HepG2 (cell line): ENCODE measurements around the gene PKP4. TPM values are rescaled to one million over a fixed set of nuclear protein-coding genes. Genes with fewer than 3 reads are reported as not detected.

ENCODE experiments used
- ATAC-seq: fragments of 200-7000 bp; cut with Tn5 transposase; 3 replicates; pipeline ENCODE4 v1.9.1; 2020; ENCODE audit warnings: mild to moderate bottlenecking, moderate library complexity
- BruUV-seq: library from RNA; stranded (reverse); fragments of 400-500 nt; replicated peaks from 2 replicates; lab custom pipeline; 2021; lab: Mats Ljungman, UMichigan
- CTCF ChIA-PET: fragments of 300-600 bp; formaldehyde crosslinking; extraction: SDS; loops from one replicate; lab custom pipeline; 2021; ENCODE audit warnings: low total read pairs, inconsistent platforms, low intra/inter-chr PET ratio; lab: Yijun Ruan, JAX
- POLR2A ChIA-PET: fragments of 350-600 bp; sonication (Branson Sonifier 250); formaldehyde crosslinking; loops from one replicate; lab custom pipeline; 2020; ENCODE audit warnings: antibody characterized with exemption, inconsistent platforms; lab: Yijun Ruan, JAX
- DNase-seq: peaks from one replicate; pipeline ENCODE4 v3.0.0-alpha.2; 2015; ENCODE audit warnings: low spot score
- FAIRE-seq: peaks from 3 replicates; lab custom pipeline; 2011; peaks lifted over from hg19 to GRCh38; lab: Jason Lieb, UNC
- H2AFZ ChIP-seq: one replicate; pipeline ENCODE4 v1.6.1; 2011; ENCODE audit warnings: low read length, inconsistent platforms
- H3K27ac ChIP-seq: fragments of 300-600 bp; 3 replicates; pipeline ENCODE4 v1.8.0; 2011; ENCODE audit warnings: mixed run types, mild to moderate bottlenecking, mixed read lengths, low read length, inconsistent platforms; ENCODE audit not compliant: insufficient read depth; ENCODE audit errors: extremely low read length
- H3K27me3 ChIP-seq, 2 experiments: fragments of 200-600 bp in 1 of 2; 2 replicates in 1 of 2; 3 replicates in 1 of 2; pipeline versions ENCODE4 v1.6.0 to v1.8.0; 2011; ENCODE audit warnings: low read length in 2 of 2, mild to moderate bottlenecking in 2 of 2, moderate library complexity in 2 of 2, inconsistent platforms in 1 of 2; ENCODE audit not compliant: insufficient read depth in 2 of 2, control insufficient read depth in 1 of 2
- H3K36me3 ChIP-seq, 2 experiments: fragments of 200-600 bp in 1 of 2; replicated peaks in 1 of 2; 2 replicates in 1 of 2; 3 replicates in 1 of 2; pipeline versions ENCODE4 v1.5.1 to v1.8.0; 2011; ENCODE audit warnings: low read length in 2 of 2, inconsistent platforms in 1 of 2; ENCODE audit not compliant: insufficient read depth in 2 of 2, control insufficient read depth in 1 of 2
- H3K4me1 ChIP-seq: 2 replicates; pipeline ENCODE4 v1.5.1; 2012; ENCODE audit warnings: low read length, inconsistent platforms; ENCODE audit not compliant: insufficient read depth
- H3K4me2 ChIP-seq: 2 replicates; pipeline ENCODE4 v1.6.0; 2011; ENCODE audit warnings: low read depth, low read length, inconsistent platforms
- H3K4me3 ChIP-seq, 3 experiments: fragments of 200-600 bp in 1 of 3; sonication (generic), shearing (Covaris generic) in 1 of 3; replicated peaks in 1 of 3; 2 replicates each; pipeline ENCODE4 v1.5.1; 2011 to 2016; ENCODE audit warnings: low read length in 3 of 3, inconsistent platforms in 2 of 3, low read depth in 2 of 3, mild to moderate bottlenecking in 2 of 3, control low read depth in 1 of 3, mixed read lengths in 1 of 3; ENCODE audit not compliant: insufficient read depth in 1 of 3
- H3K79me2 ChIP-seq: one replicate; pipeline ENCODE4 v1.6.1; 2011; ENCODE audit warnings: low read length, inconsistent platforms; ENCODE audit not compliant: insufficient read depth
- H3K9ac ChIP-seq: 2 replicates; pipeline ENCODE4 v1.6.0; 2011; ENCODE audit warnings: mild to moderate bottlenecking, low read depth, low read length, inconsistent platforms; ENCODE audit not compliant: insufficient read depth
- H3K9me3 ChIP-seq: 2 replicates; pipeline ENCODE4 v1.5.1; 2012; ENCODE audit warnings: mild to moderate bottlenecking, low read length
- H4K20me1 ChIP-seq: 2 replicates; pipeline ENCODE4 v1.6.0; 2011; ENCODE audit warnings: inconsistent platforms, mild to moderate bottlenecking, low read length, moderate library complexity; ENCODE audit not compliant: insufficient read depth
- ATF1 ChIP-seq: IDR thresholded peaks from 2 replicates; pipeline ENCODE4 v1.6.1; 2016; ENCODE audit warnings: mild to moderate bottlenecking, control low read depth
- CAMTA2 ChIP-seq: sonication (generic); formaldehyde crosslinking; IDR thresholded peaks from 2 replicates; pipeline ENCODE4 v1.4.0; 2020; ENCODE audit warnings: mild to moderate bottlenecking, missing genetic modification reagents, borderline replicate concordance
- FOSL2 ChIP-seq: sonication (generic); formaldehyde crosslinking; IDR thresholded peaks from 2 replicates; pipeline ENCODE4 v1.4.0; 2020; ENCODE audit warnings: missing genetic modification reagents
- GATAD2A ChIP-seq: IDR thresholded peaks from 2 replicates; pipeline ENCODE4 v1.6.1; 2016
- GFI1 ChIP-seq: sonication (generic); formaldehyde crosslinking; IDR thresholded peaks from 2 replicates; pipeline ENCODE4 v1.5.0; 2020; ENCODE audit warnings: missing genetic modification reagents, mild to moderate bottlenecking, borderline replicate concordance
- HNF4A ChIP-seq: sonication (generic); formaldehyde crosslinking; IDR thresholded peaks from 2 replicates; pipeline ENCODE4 v1.4.0; 2020; ENCODE audit warnings: missing genetic modification reagents
- MAFK ChIP-seq, 2 experiments: IDR thresholded peaks in 1 of 2; conservative IDR thresholded peaks in 1 of 2; 2 replicates each; pipeline ENCODE4 v1.6.1; 2011; ENCODE audit warnings: improper control_type of control experiment in 2 of 2, low read length in 2 of 2
- THAP11 ChIP-seq: IDR thresholded peaks from 2 replicates; pipeline ENCODE4 v1.6.1; 2016; ENCODE audit warnings: missing biosample characterization, missing genetic modification reagents
- ZNF331 ChIP-seq: sonication (generic); formaldehyde crosslinking; IDR thresholded peaks from 2 replicates; pipeline ENCODE4 v1.4.0; 2020; ENCODE audit warnings: missing genetic modification reagents
- ZNF652 ChIP-seq: IDR thresholded peaks from 2 replicates; pipeline ENCODE4 v1.6.1; 2016; ENCODE audit warnings: low read depth, borderline replicate concordance
- WGBS: methylation state at CpG from one replicate; pipeline ENCODE4 v1.1.6; 2017; ENCODE audit warnings: low lambda C conversion rate; 5-methylcytosine and 5-hydroxymethylcytosine counted together
- in situ Hi-C: cut with HindIII; loops from 2 replicates; pipeline ENCODE4 v1.10.0; 2017; ENCODE audit warnings: low pct_unique_long_range_greater_than_20kb; ENCODE audit not compliant: extremely low pct_ligation_motif_present
- intact Hi-C: fragments of 100-400 bp; cut with micrococcal nuclease; formaldehyde crosslinking; loops from one replicate; pipeline ENCODE4 v1.10.0; 2022; ENCODE audit not compliant: unreplicated experiment
- polyA plus RNA-seq, 8 experiments: library from polyadenylated mRNA; depleted of rRNA in 3 of 8; stranded (reverse) in 7 of 8; unstranded in 1 of 8; fragments of >200 nt; fragmentation: Illumina TruSeq in 4 of 8; extraction: Trizol in 4 of 8; gene quantifications; 2 replicates each; pipeline versions ENCODE4 v1.2.1 to v1.2.3, GENCODE V29; 2011 to 2016; ENCODE audit warnings: low read depth in 4 of 8, missing spikeins in 1 of 8, mixed read lengths in 1 of 8; ENCODE audit not compliant: insufficient read depth in 1 of 8
- total RNA-seq, 5 experiments: library from RNA; depleted of rRNA; stranded (reverse); fragments of >200 nt; fragmentation: Illumina TruSeq; extraction: Trizol; gene quantifications; 2 replicates each; pipeline ENCODE4 v1.2.3, GENCODE V29; 2016; ENCODE audit warnings: low read depth in 1 of 5
- TF ChIP-seq, protein P1 (sequence below): sonication (generic); formaldehyde crosslinking; IDR thresholded peaks from 2 replicates; pipeline ENCODE4 v1.9.0; 2022; ENCODE audit warnings: missing genetic modification reagents, mild to moderate bottlenecking, borderline replicate concordance
- TF ChIP-seq, protein P2 (sequence below): sonication (generic); formaldehyde crosslinking; IDR thresholded peaks from 2 replicates; pipeline ENCODE4 v1.5.1; 2020; ENCODE audit warnings: mild to moderate bottlenecking, missing genetic modification reagents

The PKP4 gene
- total and polyA plus RNA-seq, 2 of the 13 experiments (the other 11 are each of a cell fraction or from before 2014, with no cell fraction given): 80.9 to 90.5 TPM

DNA sequence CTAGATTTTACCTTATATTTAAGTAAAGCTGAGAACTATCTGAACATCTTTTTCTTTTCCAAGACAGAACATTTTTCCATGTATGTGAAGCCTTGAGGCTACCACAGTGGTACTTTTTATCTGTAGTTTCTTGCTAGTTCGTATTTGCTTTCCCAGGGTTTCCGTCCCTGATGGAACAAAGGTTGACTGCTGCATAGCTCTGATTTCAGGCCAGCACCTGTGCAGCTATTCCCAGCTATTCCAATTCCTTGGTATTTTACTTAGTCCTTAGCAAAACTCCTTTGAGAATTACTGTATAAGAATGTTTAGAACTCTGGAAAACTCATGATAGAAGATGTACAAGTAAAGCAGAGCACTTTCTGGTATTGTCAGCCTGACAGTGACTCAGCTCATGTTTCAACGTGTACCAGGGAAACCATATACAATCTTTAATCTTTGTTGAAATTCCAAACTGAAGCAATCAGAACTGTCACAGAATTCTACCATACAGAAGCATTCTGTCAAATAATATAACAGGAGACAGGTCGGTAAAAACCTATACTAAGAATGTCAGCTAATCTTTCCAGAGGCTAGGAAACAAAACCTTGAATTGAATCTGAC is 162.2 kb downstream of the PKP4 start:
- ATAC-seq (peak; percentile 84), DNase-seq (peak; percentile 32)
- H3K9me3 ChIP-seq: no peaks in the 10 kb centered on the region
- no peak overlapping the region for H3K9ac ChIP-seq
- intact Hi-C loops: loop anchor here (5.0 to 10.0 kb wide), 4 partner anchors 82 to 594 kb away; partner anchors contain the start of genes CCDC148 and PKP4
- peak overlapping the region; percentile 19; the same call in 1 of the 2 replicates for H3K4me2 ChIP-seq
- H3K4me3 ChIP-seq: no peak overlapping the region
- no peak overlapping the region for H2AFZ ChIP-seq
- peaks cover 22% of the 10 kb centered on the region for H3K4me1 ChIP-seq
- TF ChIP-seq ZNF652 (CRISPR knock-in tag): no peak
- 0 out of 2 replicates have a peak, but pooled peaks have one; percentile 15 for TF ChIP-seq HNF4A (CRISPR knock-in tag)
- TF ChIP-seq GFI1: peak; percentile 92
- TF ChIP-seq, all 625 proteins: peak for 2
- ChIA-PET CTCF (no interaction called here), POLR2A (interaction anchor here (1.4 to 1.7 kb wide), 2 partner anchors 161 to 162 kb away, joined by 4 to 5 read pairs; partner anchors contain the start of genes CCDC148 and PKP4)
- WGBS: 50% methylated on average over 4 of the region's 4 CpGs
- peaks cover 19 to 48% of the 10 kb centered on the region in 2 experiments for H3K36me3 ChIP-seq
- no TSS peak for BruUV-seq
- no peaks in the 10 kb centered on the region for H3K27me3 ChIP-seq
- peak; percentile 12 for FAIRE-seq
- H3K79me2 ChIP-seq: no peaks in the 10 kb centered on the region
- no peaks in the 10 kb centered on the region for H4K20me1 ChIP-seq
- in situ Hi-C loops: no loop called here
- peak overlapping the region; percentile 47 for H3K27ac ChIP-seq

DNA sequence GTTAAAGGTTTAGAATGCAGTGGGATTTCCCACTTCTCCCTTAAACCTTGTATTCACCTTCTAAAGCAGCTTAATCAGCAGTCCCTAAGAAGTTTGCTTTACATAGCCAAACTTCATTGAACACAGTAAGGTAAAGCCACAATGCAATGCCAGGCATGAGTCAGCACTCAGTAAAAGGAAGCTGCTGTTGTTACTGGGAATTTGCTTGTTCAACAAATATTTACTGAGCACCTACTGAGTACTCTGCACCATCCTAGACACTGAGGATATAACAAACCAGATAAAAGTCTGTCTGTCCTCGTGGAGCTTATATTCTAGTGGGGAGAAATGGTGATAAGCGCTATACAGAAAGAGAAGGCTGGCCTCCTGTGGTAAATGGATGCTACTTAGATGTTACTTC is 162.7 kb downstream of the PKP4 start:
- no peaks in the 10 kb centered on the region for H3K79me2 ChIP-seq
- DNase-seq: peak; percentile 70
- peak; percentile 82 for ATAC-seq
- H2AFZ ChIP-seq: no peak overlapping the region
- H3K9ac ChIP-seq: no peak overlapping the region
- CTCF ChIA-PET: no interaction called here
- no peak overlapping the region for H3K4me2 ChIP-seq
- no peaks in the 10 kb centered on the region for H4K20me1 ChIP-seq
- in situ Hi-C loops: no loop called here
- H3K27ac ChIP-seq: peak overlapping the region; percentile 47
- H3K36me3 ChIP-seq: peaks cover 20 to 53% of the 10 kb centered on the region in 2 experiments
- peak; percentile 34 for FAIRE-seq
- no peaks in the 10 kb centered on the region for H3K9me3 ChIP-seq
- POLR2A ChIA-PET: interaction anchor here (1.4 to 1.7 kb wide), 2 partner anchors 161 to 163 kb away, joined by 4 to 5 read pairs; partner anchors contain the start of genes CCDC148 and PKP4
- BruUV-seq: no TSS peak
- H3K4me1 ChIP-seq: peaks cover 22% of the 10 kb centered on the region
- intact Hi-C loops: loop anchor here (5.0 to 10.0 kb wide), 4 partner anchors 82 to 595 kb away; partner anchors contain the start of genes CCDC148 and PKP4
- H3K27me3 ChIP-seq: no peaks in the 10 kb centered on the region
- H3K4me3 ChIP-seq: no peak overlapping the region
- WGBS: 94% methylated on average over 2 of the region's 2 CpGs
- TF ChIP-seq THAP11: peak; percentile 37; the same call in 1 of the 2 replicates
- TF ChIP-seq CAMTA2: no peak
- TF ChIP-seq FOSL2 (CRISPR knock-in tag): peak; percentile 94
- peak; percentile 70 for TF ChIP-seq GATAD2A
- TF ChIP-seq, protein P1, sequence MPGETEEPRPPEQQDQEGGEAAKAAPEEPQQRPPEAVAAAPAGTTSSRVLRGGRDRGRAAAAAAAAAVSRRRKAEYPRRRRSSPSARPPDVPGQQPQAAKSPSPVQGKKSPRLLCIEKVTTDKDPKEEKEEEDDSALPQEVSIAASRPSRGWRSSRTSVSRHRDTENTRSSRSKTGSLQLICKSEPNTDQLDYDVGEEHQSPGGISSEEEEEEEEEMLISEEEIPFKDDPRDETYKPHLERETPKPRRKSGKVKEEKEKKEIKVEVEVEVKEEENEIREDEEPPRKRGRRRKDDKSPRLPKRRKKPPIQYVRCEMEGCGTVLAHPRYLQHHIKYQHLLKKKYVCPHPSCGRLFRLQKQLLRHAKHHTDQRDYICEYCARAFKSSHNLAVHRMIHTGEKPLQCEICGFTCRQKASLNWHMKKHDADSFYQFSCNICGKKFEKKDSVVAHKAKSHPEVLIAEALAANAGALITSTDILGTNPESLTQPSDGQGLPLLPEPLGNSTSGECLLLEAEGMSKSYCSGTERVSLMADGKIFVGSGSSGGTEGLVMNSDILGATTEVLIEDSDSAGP (CRISPR knock-in tag): no peak
- TF ChIP-seq MAFK (conservative IDR thresholded peaks at IDR 0.05 in 1 of 2, IDR thresholded peaks at IDR 0.05 in 1 of 2; ENCODE audit: low read length in 2 of 2): peak; percentile 92 to 97
- TF ChIP-seq ZNF331 (CRISPR knock-in tag): peak; percentile 50; the same call in 1 of the 2 replicates
- 0 out of 2 replicates have a peak, but pooled peaks have one; percentile 20 for TF ChIP-seq ATF1 (CRISPR knock-in tag)
- TF ChIP-seq, protein P2, sequence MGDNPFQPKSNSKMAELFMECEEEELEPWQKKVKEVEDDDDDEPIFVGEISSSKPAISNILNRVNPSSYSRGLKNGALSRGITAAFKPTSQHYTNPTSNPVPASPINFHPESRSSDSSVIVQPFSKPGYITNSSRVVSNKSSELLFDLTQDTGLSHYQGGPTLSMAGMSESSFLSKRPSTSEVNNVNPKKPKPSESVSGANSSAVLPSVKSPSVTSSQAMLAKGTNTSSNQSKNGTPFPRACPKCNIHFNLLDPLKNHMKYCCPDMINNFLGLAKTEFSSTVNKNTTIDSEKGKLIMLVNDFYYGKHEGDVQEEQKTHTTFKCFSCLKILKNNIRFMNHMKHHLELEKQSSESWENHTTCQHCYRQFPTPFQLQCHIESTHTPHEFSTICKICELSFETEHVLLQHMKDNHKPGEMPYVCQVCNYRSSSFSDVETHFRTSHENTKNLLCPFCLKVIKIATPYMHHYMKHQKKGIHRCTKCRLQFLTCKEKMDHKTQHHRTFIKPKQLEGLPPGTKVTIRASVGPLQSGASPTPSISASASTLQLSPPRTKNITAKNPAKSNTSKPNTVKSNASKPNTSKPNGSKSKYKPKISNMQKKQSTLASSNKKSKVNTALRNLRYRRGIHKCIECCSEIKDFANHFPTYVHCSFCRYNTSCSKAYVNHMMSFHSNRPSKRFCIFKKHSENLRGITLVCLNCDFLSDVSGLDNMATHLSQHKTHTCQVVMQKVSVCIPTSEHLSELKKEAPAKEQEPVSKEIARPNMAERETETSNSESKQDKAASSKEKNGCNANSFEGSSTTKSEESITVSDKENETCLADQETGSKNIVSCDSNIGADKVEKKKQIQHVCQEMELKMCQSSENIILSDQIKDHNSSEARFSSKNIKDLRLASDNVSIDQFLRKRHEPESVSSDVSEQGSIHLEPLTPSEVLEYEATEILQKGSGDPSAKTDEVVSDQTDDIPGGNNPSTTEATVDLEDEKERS (CRISPR knock-in tag): 0 out of 2 replicates have a peak, but pooled peaks have one; percentile 34
